ENCODE data around the gene FCGBP. TPM values are rescaled to one million over a fixed set of nuclear protein-coding genes. Genes with fewer than 3 reads are reported as not detected.

Gene FCGBP
- total RNA-seq, 2 donors from 2014 or later: 120 to 142 TPM

DNA sequence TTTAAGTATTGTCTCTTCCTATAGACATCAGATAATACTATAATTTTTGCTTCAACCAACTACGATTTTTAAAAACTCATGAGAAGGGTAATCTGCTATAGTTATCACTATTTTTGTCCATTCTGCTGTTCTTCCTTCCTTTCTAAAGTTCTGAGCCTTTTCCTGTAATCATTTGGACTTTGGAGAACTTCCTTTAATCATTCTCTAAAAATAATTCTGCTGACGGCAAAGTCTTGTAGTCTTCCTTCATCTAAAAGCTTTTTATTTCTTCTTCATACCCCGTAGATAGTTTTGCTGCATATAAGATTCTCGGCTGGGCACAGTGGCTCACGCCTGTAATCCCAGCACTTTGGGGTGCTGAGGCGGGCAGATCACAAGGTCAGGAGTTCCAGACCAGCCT is 5.1 kb upstream of the FCGBP start:
- Histone ChIP-seq H3K4me3 (no peak overlapping the region), H3K27ac (no peak overlapping the region), H3K4me1 (ENCODE audit: control insufficient read depth in 1 of 2, low read depth in 2 of 2) (peaks cover 0 to 3% of the 10 kb centered on the region in 2 donors), H3K36me3 (no peaks in the 10 kb centered on the region), H3K27me3 (replicated peaks; ENCODE audit: insufficient read depth) (no peaks in the 10 kb centered on the region), H3K9me3 (peaks cover 8% of the 10 kb centered on the region)
- TF ChIP-seq CTCF (IDR thresholded peaks at IDR 0.05): no peak
- ATAC-seq (ENCODE audit: insufficient number of reproducible peaks, low FRiP score, low read depth) (no peak), DNase-seq (ENCODE audit: low spot score) (no peak)

GRCh38 chr19:39937787-39938186 is 3.4 kb upstream of the FCGBP start:
- no peak for ATAC-seq (ENCODE audit: insufficient number of reproducible peaks, low FRiP score, low read depth)

GRCh38 chr19:39937094-39937720 is 2.8 kb upstream of the FCGBP start:
- H3K27me3 ChIP-seq (replicated peaks; ENCODE audit: insufficient read depth): no peaks in the 10 kb centered on the region
- peaks cover 0 to 3% of the 10 kb centered on the region in 2 donors for H3K4me1 ChIP-seq (ENCODE audit: control insufficient read depth in 1 of 2, low read depth in 2 of 2)
- no peaks in the 10 kb centered on the region for H3K36me3 ChIP-seq
- ATAC-seq (ENCODE audit: insufficient number of reproducible peaks, low FRiP score, low read depth) (no peak), DNase-seq (ENCODE audit: low spot score) (no peak)
- TF ChIP-seq CTCF (IDR thresholded peaks at IDR 0.05): no peak
- peaks cover 8% of the 10 kb centered on the region for H3K9me3 ChIP-seq
- no peak overlapping the region for H3K27ac ChIP-seq
- H3K4me3 ChIP-seq: no peak overlapping the region

More at GRCh38 chr19:39937787-39938186, 3.4 kb upstream of the FCGBP start:
- no peak for TF ChIP-seq CTCF (IDR thresholded peaks at IDR 0.05)
- Histone ChIP-seq H3K9me3 (peaks cover 8% of the 10 kb centered on the region), H3K27me3 (replicated peaks; ENCODE audit: insufficient read depth) (no peaks in the 10 kb centered on the region), H3K27ac (no peak overlapping the region), H3K4me1 (ENCODE audit: control insufficient read depth in 1 of 2, low read depth in 2 of 2) (peaks cover 0 to 3% of the 10 kb centered on the region in 2 donors), H3K36me3 (no peaks in the 10 kb centered on the region), H3K4me3 (no peak overlapping the region)
- DNase-seq (ENCODE audit: low spot score): no peak

GRCh38 chr19:39936622-39937021 is 2.2 kb upstream of the FCGBP start:
- Histone ChIP-seq H3K4me1 (ENCODE audit: control insufficient read depth in 1 of 2, low read depth in 2 of 2) (peaks cover 0 to 3% of the 10 kb centered on the region in 2 donors), H3K27ac (no peak overlapping the region), H3K27me3 (replicated peaks; ENCODE audit: insufficient read depth) (no peaks in the 10 kb centered on the region), H3K36me3 (no peaks in the 10 kb centered on the region), H3K4me3 (no peak overlapping the region), H3K9me3 (peaks cover 8% of the 10 kb centered on the region)
- ATAC-seq (ENCODE audit: insufficient number of reproducible peaks, low FRiP score, low read depth): no peak
- no peak for TF ChIP-seq CTCF (IDR thresholded peaks at IDR 0.05)
- no peak for DNase-seq (ENCODE audit: low spot score)

- no peaks in the 10 kb centered on the region for H3K36me3 ChIP-seq
- peaks cover 8% of the 10 kb centered on the region for H3K9me3 ChIP-seq
- no peak for DNase-seq (ENCODE audit: low spot score)
- H3K4me3 ChIP-seq: no peak overlapping the region
- no peak for TF ChIP-seq CTCF (IDR thresholded peaks at IDR 0.05)
- H3K4me1 ChIP-seq (ENCODE audit: control insufficient read depth in 1 of 2, low read depth in 2 of 2): peaks cover 0 to 3% of the 10 kb centered on the region in 2 donors
- H3K27me3 ChIP-seq (replicated peaks; ENCODE audit: insufficient read depth): no peaks in the 10 kb centered on the region
- ATAC-seq (ENCODE audit: insufficient number of reproducible peaks, low FRiP score, low read depth): no peak
- no peak overlapping the region for H3K27ac ChIP-seq
These were observed 1.6 kb upstream of the FCGBP start for GRCh38 chr19:39936020-39936419.
